Smooth muscle cell (in vitro differentiated cells): ENCODE data around the gene TMEM201. TPM values are rescaled to one million over a fixed set of nuclear protein-coding genes. Genes with fewer than 3 reads are reported as not detected.

Experiments used
- DNase-seq: peaks from one replicate; lab custom pipeline; 2025; ENCODE audit not compliant: unreplicated experiment; lab: John Stamatoyannopoulos, UW
- H2AFZ ChIP-seq: fragments of 200-600 bp; sonication (generic); 2 replicates; pipeline ENCODE4 v1.6.0; 2016; ENCODE audit warnings: antibody characterized with exemption, low read depth, mild to moderate bottlenecking
- H3F3A ChIP-seq: fragments of 200-600 bp; sonication (generic); 2 replicates; pipeline ENCODE4 v1.6.0; 2017; ENCODE audit warnings: antibody characterized with exemption, low read depth
- H3K27ac ChIP-seq: fragments of 200-600 bp; sonication (generic); 2 replicates; pipeline ENCODE4 v1.5.1; 2016; ENCODE audit warnings: low read depth, mild to moderate bottlenecking
- H3K27me3 ChIP-seq: fragments of 200-600 bp; sonication (generic); 2 replicates; pipeline ENCODE4 v1.6.1; 2016; ENCODE audit warnings: low read depth, mild to moderate bottlenecking
- H3K36me3 ChIP-seq: fragments of 200-600 bp; sonication (generic); 2 replicates; pipeline ENCODE4 v1.5.1; 2016; ENCODE audit warnings: low read depth
- H3K4me1 ChIP-seq: fragments of 200-600 bp; sonication (generic); 2 replicates; pipeline ENCODE4 v1.5.1; 2016; ENCODE audit warnings: low read depth
- H3K4me2 ChIP-seq: fragments of 200-600 bp; sonication (generic); 2 replicates; pipeline ENCODE4 v1.6.0; 2016; ENCODE audit warnings: mild to moderate bottlenecking
- H3K4me3 ChIP-seq: fragments of 200-600 bp; sonication (generic); 2 replicates; pipeline ENCODE4 v1.5.1; 2016; ENCODE audit warnings: mild to moderate bottlenecking
- H3K79me2 ChIP-seq: fragments of 200-600 bp; sonication (generic); 2 replicates; pipeline ENCODE4 v1.6.0; 2016; ENCODE audit warnings: low read depth, mild to moderate bottlenecking
- H3K9ac ChIP-seq: fragments of 200-600 bp; sonication (generic); 2 replicates; pipeline ENCODE4 v1.6.0; 2016; ENCODE audit warnings: low read depth
- H3K9me3 ChIP-seq: fragments of 200-600 bp; sonication (generic); replicated peaks from 2 replicates; pipeline ENCODE4 v1.5.1; 2016; ENCODE audit warnings: low read depth
- H4K20me1 ChIP-seq: fragments of 200-600 bp; sonication (generic); 2 replicates; pipeline ENCODE4 v1.6.0; 2016; ENCODE audit warnings: low read depth
- WGBS: methylation state at CpG from one replicate; pipeline ENCODE4 v1.1.7; 2016; ENCODE audit warnings: low lambda C conversion rate; 5-methylcytosine and 5-hydroxymethylcytosine counted together
- polyA plus RNA-seq: library from polyadenylated mRNA; unstranded; fragments of >200 nt; fragmentation: Nextera tagmentation; extraction: Ambion mirVana; gene quantifications from 2 replicates; pipeline ENCODE4 v1.2.1, GENCODE V29; 2016
- total RNA-seq: library from RNA; depleted of rRNA; stranded (reverse); fragments of >200 nt; gene quantifications from 2 replicates; pipeline ENCODE4 v1.2.3, GENCODE V29; 2014
- TF ChIP-seq, protein P1 (sequence below): fragments of 200-600 bp; sonication (generic); IDR thresholded peaks from 2 replicates; pipeline ENCODE4 v1.5.1; 2017; ENCODE audit warnings: borderline replicate concordance, mild to moderate bottlenecking, antibody characterized with exemption; ENCODE audit not compliant: insufficient read depth, poor library complexity, severe bottlenecking

The TMEM201 gene
- total and polyA plus RNA-seq, 2 experiments from 2014 or later, result 2.4 to 8.8 TPM

DNA sequence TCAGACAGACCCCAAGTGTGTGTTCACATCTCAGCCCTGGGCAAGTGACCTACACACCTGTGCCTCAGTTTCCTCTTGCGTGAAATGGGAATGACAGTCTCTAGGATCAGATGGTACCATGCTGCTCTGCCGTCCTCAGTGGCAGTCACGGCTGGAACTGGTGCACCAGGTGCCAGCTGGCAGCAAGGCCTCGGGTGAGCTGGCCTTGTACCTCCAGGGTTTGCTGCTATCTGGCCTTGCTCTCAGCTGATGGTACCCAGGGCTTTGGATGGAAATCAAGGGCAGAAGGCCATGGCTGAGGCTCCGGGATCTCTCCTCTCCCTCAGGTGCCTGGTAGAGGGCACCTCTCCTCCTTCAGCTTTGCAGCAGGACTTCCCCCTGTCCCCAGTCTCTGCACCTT is 21.3 kb downstream of the TMEM201 start:
- H3K4me1 ChIP-seq, result no peaks in the 10 kb centered on the region
- TF ChIP-seq, protein P1, sequence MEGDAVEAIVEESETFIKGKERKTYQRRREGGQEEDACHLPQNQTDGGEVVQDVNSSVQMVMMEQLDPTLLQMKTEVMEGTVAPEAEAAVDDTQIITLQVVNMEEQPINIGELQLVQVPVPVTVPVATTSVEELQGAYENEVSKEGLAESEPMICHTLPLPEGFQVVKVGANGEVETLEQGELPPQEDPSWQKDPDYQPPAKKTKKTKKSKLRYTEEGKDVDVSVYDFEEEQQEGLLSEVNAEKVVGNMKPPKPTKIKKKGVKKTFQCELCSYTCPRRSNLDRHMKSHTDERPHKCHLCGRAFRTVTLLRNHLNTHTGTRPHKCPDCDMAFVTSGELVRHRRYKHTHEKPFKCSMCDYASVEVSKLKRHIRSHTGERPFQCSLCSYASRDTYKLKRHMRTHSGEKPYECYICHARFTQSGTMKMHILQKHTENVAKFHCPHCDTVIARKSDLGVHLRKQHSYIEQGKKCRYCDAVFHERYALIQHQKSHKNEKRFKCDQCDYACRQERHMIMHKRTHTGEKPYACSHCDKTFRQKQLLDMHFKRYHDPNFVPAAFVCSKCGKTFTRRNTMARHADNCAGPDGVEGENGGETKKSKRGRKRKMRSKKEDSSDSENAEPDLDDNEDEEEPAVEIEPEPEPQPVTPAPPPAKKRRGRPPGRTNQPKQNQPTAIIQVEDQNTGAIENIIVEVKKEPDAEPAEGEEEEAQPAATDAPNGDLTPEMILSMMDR, result no peak
- 96% methylated on average over 5 of the region's 5 CpGs for WGBS
- H3K36me3 ChIP-seq, result no peaks in the 10 kb centered on the region
- H3K9me3 ChIP-seq, result no peaks in the 10 kb centered on the region
- no peaks in the 10 kb centered on the region for H3F3A ChIP-seq
- H2AFZ ChIP-seq, result no peak overlapping the region
- H3K9ac ChIP-seq, result no peak overlapping the region
- H4K20me1 ChIP-seq, result no peaks in the 10 kb centered on the region
- DNase-seq, result no peak
- H3K4me2 ChIP-seq, result no peak overlapping the region
- H3K27me3 ChIP-seq, result no peaks in the 10 kb centered on the region
- no peak overlapping the region for H3K4me3 ChIP-seq
- no peaks in the 10 kb centered on the region for H3K79me2 ChIP-seq
- H3K27ac ChIP-seq, result no peak overlapping the region

DNA sequence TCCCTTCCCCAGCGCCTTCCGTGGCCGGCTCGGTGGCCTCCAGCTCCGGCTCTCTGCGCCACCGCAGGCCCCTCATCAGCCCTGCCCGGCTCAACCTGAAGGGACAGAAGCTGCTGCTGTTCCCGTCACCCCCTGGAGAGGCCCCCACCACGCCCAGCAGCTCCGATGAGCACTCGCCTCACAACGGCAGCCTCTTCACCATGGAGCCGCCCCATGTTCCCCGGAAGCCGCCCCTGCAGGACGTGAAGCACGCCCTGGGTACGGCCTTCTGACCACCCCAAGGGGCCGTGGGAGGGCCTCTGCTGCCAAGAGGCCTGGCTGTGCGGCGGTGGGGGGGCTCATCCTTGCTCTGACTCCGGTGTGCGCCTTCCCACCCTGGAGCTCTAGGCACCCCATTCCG is 21.8 kb downstream of the TMEM201 start:
- no peak for DNase-seq
- WGBS, result 93% methylated on average over 24 of the region's 25 CpGs
- Histone ChIP-seq H3K4me1 (no peaks in the 10 kb centered on the region), H2AFZ (no peak overlapping the region), H3K27me3 (no peaks in the 10 kb centered on the region), H3K4me2 (no peak overlapping the region), H3K9me3 (no peaks in the 10 kb centered on the region), H3F3A (no peaks in the 10 kb centered on the region), H3K4me3 (no peak overlapping the region), H3K27ac (no peak overlapping the region), H4K20me1 (no peaks in the 10 kb centered on the region), H3K79me2 (no peaks in the 10 kb centered on the region), H3K9ac (no peak overlapping the region), H3K36me3 (no peaks in the 10 kb centered on the region)
- TF ChIP-seq, protein P1, result no peak

DNA sequence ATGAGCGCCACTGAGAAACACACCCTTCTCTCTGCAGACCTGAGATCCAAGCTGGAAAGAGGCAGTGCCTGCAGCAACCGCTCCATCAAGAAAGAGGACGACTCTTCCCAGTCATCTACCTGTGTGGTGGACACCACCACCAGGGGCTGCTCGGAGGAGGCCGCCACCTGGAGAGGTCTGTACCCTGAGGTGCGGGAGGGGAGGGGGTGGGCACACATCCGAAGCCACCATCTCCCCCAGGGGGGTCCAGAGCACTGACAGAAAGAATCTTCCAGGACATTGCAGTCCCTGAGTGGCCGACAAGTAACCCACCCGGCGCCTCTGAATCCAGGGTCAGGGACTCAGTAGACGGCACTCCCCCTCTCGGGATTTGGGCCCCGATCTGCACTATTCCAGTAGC is 23.0 kb downstream of the TMEM201 start:
- no peaks in the 10 kb centered on the region for H3K9me3 ChIP-seq
- no peaks in the 10 kb centered on the region for H3F3A ChIP-seq
- TF ChIP-seq, protein P1, result no peak
- no peak overlapping the region for H3K27ac ChIP-seq
- H3K27me3 ChIP-seq, result no peaks in the 10 kb centered on the region
- H3K4me3 ChIP-seq, result no peak overlapping the region
- no peaks in the 10 kb centered on the region for H3K79me2 ChIP-seq
- no peaks in the 10 kb centered on the region for H3K36me3 ChIP-seq
- H4K20me1 ChIP-seq, result no peaks in the 10 kb centered on the region
- H3K4me2 ChIP-seq, result no peak overlapping the region
- H3K4me1 ChIP-seq, result no peaks in the 10 kb centered on the region
- WGBS, result 91% methylated on average over 12 of the region's 13 CpGs
- H3K9ac ChIP-seq, result no peak overlapping the region
- H2AFZ ChIP-seq, result no peak overlapping the region
- no peak for DNase-seq

DNA sequence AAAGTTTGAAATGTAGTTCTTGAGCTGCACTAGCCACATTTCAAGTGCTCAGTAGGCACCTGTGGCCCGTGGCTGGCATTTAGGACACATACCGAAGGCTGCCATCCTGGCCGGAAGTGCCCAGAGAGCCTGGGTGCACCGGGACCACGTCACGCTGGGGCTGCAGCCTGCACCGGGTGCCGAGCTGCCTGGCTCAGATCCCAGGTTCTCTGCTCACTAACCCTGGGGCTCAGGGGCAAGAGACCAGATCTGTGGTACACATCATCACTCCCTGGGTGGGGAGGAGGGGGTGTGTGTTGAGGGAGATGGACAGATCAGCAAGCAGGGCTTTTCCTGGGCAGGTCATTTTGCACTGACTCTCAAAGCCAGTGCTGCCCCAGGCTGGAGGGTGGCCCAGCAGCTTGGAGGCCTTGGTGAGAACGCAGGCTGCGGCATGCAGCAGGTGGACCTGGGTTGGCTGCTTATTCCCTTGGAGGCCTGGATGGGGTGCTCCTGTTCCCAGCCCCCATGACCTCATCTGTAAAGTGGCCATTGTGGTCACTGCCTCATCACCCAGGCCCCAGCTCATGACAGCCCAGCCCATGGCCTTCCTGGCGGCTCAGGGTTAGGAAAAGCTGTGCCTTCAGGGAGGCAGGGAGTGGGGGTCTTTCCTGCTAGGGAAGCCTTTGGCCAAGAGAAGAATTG is 23.6 kb downstream of the TMEM201 start:
- Histone ChIP-seq H3K79me2 (no peaks in the 10 kb centered on the region), H2AFZ (no peak overlapping the region), H3K27ac (no peak overlapping the region), H3K4me3 (no peak overlapping the region), H3K36me3 (no peaks in the 10 kb centered on the region), H3K4me1 (no peaks in the 10 kb centered on the region), H3K9me3 (no peaks in the 10 kb centered on the region), H4K20me1 (no peaks in the 10 kb centered on the region), H3K4me2 (no peak overlapping the region), H3K9ac (no peak overlapping the region), H3F3A (no peaks in the 10 kb centered on the region), H3K27me3 (no peaks in the 10 kb centered on the region)
- WGBS, result 96% methylated on average over 10 of the region's 11 CpGs
- DNase-seq, result no peak
- TF ChIP-seq, protein P1, result no peak
